ENCODE results near the gene TACC3.
A peak's percentile ranks its signal among the peaks of the same experiment; 100 is the strongest.

TACC3 gene

DNA sequence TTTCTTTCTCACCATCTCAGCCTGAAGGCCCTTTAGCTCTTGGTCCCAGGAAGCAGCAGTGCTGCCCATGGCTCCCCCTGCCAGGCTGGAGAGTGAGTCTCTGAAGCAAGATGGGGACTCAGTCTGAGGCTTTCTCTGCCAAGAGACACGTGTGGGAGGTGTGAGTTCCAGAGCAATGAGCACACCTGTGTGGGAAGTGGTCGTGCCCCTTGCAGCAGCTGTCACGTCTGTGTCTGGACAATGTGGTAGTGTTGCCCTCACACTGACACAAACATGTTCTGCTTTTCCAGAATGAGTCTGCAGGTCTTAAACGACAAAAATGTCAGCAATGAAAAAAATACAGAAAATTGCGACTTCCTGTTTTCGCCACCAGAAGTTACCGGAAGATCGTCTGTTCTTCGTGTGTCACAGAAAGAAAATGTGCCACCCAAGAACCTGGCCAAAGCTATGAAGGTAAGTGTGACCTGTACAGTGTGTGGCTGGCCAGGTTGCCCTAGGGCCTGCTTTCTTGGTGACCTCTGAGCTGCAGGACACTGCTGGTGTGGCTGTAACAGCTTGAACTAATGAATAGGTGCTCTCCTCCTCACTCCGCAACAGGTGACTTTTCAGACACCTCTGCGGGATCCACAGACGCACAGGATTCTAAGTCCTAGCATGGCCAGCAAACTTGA lies 1.9 kb downstream of the TACC3 start:
- peak in 1 of 2 donors; percentile 14 for DNase-seq (ENCODE audit: low read depth in 2 of 2)

DNA sequence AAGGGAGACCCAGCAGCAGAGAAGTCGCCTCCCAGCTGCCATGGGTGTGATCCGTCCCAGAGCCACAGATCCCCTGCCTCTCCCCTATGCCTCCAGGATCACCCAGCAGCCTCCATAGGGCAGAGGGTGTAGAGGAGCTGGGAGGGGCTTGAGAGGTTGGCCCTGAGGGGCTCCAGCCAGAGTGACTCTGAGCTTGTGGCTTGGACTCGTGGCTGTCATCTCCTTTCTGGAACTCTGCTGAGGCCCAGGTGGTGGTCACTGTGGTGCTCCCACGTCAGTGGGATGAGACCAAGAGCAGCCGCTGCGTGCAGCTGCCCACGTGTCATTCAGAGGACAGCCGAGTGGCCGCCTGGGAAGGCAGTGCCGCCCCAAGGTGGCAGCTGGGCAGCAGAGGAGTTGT lies 4.2 kb downstream of the TACC3 start:
- no peak for DNase-seq (ENCODE audit: low read depth in 2 of 2)

DNA sequence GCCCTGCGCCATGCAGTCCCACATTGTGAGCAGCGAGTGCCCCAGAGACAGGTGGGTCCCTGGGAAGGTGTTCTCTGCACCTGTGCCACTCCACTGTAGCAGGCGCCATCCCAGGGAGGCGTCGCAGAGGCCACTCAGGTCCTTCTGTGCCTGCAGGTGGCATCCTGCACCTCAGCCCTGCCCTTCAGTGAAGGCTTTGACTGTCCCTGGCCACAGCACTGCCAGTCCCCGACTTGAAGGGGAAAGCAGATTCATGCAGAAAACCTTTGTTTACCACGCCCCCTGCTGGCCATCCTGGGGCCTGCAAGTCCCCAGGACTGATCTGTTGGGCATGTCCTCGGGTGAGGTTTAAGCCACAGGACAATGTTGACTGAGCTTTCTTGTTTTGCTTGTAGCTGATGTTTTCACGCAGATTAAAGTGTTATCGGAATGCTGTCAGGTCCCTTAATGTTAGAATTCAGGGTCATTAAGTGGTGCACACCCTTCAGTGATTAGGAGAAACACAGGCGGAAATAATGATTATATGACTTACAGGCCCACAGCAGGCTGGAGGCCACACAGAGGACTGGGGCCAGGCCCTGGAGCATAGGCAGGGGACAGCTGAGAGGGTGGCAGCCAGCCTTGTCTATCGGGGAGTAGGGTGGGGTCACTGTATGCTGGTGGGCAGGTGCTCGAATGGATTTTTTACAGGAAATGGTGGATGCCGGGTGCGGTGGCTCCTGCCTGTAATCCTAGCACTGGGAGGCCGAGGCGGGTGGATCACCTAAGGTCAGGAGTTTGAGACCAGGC lies 5.0 kb downstream of the TACC3 start:
- DNase-seq (ENCODE audit: low read depth in 2 of 2), result peak; percentile 76 to 91

DNA sequence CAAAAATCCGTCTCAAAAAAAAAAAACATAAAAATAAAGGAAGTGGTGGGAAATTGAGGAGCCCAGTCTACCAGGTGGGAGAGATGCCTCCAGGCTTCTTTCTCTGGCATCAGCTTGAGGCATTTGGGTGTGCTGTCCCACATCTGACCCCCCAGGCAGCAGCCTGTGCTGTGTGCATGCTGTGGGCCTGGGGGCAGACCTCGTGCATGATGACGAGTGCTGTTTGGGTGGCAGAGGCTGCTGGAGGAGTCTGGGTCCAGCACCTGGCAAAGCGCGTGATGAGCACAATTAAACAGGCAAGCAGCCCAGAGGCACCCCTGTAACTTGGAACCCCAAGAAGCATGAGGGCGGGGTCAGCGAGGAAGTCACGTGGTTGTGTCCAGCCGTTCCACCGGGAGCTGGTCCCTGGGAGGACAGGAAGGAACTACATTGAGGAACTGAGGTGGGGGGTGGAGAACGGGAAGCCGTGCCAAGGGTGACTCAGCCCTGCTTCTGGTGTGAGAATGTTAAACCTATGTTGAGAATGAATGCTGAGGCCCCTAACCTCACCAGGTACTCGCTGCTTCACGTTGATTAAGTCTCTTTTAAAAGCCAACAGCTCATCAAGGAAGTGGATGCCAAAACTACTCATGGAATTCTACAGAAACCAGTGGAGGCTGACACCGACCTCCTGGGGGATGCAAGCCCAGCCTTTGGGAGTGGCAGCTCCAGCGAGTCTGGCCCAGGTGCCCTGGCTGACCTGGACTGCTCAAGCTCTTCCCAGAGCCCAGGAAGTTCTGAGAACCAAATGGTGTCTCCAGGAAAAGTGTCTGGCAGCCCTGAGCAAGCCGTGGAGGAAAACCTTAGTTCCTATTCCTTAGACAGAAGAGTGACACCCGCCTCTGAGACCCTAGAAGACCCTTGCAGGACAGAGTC lies 6.1 kb downstream of the TACC3 start:
- DNase-seq (ENCODE audit: low read depth in 2 of 2), result no peak

DNA sequence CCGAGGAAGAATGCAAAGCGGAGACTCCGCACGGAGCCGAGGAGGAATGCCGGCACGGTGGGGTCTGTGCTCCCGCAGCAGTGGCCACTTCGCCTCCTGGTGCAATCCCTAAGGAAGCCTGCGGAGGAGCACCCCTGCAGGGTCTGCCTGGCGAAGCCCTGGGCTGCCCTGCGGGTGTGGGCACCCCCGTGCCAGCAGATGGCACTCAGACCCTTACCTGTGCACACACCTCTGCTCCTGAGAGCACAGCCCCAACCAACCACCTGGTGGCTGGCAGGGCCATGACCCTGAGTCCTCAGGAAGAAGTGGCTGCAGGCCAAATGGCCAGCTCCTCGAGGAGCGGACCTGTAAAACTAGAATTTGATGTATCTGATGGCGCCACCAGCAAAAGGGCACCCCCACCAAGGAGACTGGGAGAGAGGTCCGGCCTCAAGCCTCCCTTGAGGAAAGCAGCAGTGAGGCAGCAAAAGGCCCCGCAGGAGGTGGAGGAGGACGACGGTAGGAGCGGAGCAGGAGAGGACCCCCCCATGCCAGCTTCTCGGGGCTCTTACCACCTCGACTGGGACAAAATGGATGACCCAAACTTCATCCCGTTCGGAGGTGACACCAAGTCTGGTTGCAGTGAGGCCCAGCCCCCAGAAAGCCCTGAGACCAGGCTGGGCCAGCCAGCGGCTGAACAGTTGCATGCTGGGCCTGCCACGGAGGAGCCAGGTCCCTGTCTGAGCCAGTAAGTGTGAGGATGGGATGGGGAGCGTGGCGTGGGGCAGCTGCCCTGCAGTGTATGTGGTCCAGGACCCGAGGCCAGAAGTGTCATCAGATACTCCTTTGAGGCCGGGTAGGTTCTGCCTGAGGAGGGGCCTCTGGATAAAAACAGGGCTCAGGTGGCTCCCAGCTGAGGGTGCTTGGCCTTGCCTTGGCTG lies 7.0 kb downstream of the TACC3 start:
- no peak for DNase-seq (ENCODE audit: low read depth in 2 of 2)

DNA sequence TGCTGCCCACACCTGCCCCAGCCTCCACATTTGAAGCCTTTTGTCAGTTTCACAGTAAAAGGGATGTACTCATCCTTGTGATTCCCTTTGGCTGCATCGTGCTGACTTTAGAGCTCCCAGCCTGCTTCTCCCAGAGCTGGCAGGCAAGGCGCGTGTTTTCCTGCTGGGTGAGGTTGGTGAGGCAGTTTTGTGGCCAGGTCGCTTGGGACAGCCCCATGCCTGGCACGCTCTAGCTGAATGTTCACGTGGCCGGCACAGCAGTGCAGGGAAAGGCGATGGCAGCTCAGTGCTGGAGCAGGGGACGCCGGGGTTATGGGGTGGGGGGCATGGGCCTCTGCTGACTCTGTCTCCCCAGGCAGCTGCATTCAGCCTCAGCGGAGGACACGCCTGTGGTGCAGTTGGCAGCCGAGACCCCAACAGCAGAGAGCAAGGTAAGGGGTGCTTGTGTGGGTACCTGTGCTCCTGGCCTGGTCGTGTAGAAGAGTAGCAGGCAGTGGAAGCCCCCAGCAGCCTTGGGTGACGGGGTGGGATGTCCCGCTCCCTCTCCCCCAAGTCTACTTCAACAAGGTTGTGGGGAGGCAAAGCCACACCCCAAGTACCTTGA lies 9.3 kb downstream of the TACC3 start:
- no peak for DNase-seq (ENCODE audit: low read depth in 2 of 2)

DNA sequence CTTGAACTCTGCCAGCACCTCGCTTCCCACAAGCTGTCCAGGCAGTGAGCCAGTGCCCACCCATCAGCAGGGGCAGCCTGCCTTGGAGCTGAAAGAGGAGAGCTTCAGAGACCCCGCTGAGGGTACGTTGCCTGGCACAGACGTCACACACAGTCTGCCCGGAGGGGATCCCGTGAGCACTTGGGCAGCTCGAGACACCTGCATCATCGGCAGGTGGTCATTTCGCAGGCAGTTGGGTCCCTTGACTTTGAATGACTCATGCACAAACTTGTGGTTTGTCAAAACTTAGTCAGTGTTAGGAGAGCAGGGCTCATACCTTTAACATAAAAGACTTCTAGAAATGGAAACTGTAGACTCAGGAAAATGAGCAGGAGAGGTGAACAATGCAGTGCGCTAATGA lies 9.9 kb downstream of the TACC3 start:
- no peak for DNase-seq (ENCODE audit: low read depth in 2 of 2)

DNA sequence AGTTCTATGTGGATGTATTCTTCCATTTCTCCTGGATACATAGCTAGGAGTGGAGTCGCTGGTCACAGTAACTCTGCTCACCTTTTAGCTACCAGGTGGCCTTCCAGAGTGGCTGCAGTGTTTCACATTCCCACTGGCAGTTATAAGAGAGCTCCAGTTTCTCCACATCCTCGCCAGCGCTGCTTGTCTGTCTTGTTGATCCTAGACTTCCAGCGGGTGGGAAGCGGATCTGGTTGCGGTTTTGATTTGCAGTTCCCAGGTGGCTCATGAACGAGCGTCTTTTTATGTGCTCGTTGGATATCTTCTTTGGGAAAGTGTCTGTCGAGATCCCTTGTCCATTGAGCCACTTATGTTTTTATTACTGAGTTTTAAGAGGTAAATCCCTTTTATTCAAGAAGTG lies 11.6 kb downstream of the TACC3 start:
- DNase-seq (ENCODE audit: low read depth in 2 of 2), result no peak

DNA sequence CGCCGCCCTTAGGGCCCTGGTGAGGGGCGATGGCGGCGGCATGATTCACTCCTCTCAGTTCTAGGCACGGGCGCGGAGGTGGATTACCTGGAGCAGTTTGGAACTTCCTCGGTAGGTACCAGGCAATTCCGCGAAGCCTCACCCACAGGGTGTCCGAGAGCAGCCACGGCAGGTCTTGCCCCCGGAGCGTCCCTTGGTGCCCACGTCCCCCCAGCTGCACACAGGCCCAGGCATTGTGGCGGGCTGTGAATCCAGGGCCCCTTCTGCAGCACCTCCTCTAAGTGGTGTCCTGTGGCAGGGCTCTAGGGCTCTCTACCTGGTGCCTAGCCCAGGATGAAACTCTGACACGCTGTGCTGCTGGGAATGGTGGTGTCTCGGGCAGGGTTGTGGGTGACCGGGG lies 13.9 kb downstream of the TACC3 start:
- no peak for DNase-seq (ENCODE audit: low read depth in 2 of 2)

DNA sequence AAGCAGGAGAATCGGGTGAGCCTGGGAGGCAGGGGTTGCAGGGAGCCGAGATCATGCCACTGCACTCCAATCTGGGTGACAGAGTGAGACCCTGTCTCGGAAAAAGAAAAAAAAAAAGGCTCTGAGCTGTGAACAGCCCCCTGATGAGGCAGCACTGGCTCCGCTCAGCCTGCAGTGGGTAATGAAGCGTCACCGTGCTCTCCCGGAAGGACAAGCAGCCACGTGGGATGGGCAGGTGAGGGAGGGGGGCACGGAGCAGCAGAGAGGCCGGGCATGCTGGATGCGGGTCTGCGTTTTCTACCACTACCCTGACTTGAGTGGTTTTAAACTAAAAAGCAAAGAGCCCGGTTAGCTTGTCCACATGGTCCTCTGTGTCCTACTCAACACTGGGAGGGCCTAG lies 15.5 kb downstream of the TACC3 start:
- no peak for DNase-seq (ENCODE audit: low read depth in 2 of 2)

DNA sequence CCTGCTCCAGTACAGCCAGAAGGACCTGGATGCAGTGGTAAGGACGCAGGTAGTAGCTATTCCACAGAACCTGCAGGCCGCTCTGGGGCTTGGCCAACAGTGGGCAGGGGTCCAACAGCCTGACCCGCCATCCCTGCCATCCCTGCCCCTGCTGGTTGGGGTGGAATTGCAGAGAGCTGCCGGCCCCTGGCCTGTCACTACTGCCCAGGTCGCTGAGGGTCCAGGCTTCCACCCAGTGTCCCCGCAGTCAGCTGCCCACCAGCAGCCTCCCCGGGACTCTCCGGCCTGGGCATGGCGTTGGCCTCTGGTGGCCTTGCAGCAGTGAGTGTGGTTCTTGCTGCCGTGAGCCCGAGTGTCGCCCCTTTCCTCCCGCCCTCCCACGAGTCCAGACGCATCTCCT lies 16.3 kb downstream of the TACC3 start:
- no peak for DNase-seq (ENCODE audit: low read depth in 2 of 2)

DNA sequence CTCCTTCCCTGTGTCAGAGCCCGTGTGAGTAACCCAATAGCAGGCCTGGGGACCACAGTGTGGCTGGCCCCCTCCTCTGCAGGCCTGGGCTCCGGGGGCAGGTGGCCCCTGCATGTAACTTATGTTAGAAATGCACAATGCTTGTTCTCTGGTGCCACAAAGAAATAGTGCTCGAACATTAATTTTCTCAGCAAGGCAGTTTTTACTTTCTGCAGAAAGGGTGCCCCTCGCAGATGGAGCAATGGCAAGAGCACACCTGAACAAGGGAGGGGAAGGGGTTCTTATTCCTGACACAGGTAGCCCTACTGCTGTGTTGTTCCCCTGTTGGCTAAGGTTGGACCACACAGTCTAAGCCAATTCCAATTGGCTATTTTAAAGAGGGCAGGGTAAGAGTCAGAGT lies 17.1 kb downstream of the TACC3 start:
- DNase-seq (ENCODE audit: low read depth in 2 of 2), result no peak

DNA sequence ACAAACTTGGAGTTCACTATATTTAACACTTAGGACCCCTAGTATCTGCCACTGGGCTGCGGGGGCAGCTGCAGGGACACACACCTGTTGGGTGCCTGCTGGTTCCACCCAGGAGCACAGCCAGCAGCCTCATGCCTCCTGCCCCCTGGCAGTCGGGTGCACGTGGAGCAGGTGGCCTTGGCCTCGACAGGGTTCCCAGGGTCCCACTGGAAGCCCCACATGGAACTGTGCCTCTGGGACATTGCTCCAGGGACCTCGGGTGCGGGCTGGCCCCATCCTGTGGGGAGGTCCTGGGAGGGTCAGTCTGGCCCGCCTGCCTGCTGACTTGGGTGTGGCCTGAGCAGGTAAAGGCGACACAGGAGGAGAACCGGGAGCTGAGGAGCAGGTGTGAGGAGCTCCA lies 18.0 kb downstream of the TACC3 start:
- DNase-seq (ENCODE audit: low read depth in 2 of 2), result no peak

DNA sequence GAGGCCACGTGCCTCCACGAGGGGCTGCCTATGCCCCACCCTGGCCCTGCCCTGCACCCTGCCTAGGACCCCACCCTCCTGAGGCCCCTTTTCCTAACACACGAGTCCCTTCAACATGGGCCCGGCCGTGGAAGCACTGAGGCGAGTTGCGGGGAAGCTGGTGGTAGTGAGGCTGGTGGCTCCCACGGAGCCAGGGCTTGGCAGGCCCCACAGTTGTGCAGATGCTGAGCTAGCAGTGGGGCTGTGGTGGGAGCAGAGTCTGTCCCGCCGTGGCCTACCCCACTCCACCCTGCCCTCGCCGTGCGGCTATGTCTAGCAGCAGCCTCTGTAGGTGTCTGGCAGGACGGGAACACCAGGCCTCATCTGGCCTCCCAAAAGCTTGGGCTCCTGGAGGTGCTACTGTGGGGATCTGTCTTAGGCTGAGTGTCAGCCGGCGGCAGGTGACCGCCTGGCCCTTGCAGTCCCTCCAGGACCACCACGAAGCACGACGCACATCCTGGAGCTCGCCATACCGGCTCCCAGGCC lies 18.8 kb downstream of the TACC3 start:
- no peak for DNase-seq (ENCODE audit: low read depth in 2 of 2)

DNA sequence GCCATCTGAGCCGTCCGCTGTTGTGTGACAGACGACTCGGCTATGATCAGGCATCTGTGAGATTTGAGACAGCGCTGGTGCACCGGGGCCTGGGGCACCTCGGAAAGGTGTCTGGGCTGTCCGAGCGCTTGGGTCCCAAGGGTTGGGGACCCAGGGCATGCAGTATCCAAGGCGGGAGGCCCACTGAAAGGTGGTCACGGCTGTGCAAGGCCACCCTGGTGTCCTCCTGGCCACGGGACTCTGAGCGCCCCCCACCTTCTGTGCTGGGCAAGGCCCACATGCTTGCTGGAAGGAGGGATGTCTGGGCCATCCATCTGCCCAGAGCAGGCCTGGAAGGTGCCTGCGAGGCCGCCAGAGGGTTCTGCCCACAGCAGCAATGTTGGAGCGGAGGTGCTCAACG lies 19.9 kb downstream of the TACC3 start:
- no peak for DNase-seq (ENCODE audit: low read depth in 2 of 2)

DNA sequence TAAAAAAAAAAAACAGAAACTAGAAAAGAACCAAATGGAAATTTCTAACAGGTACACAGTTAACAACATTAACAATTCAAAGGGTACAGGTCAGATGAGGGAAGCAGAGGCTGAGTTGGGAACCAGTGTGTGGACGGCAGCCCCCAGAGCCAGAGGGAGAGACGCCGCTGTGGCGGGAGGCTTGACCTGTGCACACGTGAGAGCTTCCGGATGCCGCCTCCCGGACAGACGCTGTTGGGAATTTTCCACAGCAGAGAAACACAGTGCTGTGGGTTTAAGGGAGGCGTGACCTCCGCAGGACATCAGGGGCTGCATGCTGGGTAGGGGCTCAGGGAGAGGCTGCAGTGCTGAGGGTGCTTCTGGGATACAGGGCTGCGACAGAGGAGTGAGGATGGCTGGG lies 22.2 kb downstream of the TACC3 start:
- DNase-seq (ENCODE audit: low read depth in 2 of 2), result no peak

DNA sequence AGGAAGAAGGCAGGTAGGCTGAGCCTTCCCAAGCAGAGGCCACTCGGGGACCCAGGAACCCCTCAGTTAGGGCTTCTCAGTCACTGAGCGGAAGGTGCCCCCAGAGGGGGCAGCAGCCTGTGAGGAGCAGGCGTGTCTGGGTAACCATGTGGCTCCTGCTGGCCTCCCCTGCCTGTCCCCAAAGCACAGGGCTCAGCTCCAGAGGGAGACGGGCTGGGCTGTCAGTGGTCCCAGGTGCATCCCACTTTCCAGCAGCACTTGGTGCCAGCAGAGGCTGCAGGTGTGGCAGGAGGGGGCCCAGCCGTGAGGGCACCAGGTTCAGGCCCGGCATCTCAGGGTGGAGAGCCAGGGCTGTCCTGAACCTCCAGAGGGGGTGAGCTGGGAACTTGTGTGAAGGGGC lies 22.7 kb downstream of the TACC3 start:
- DNase-seq (ENCODE audit: low read depth in 2 of 2), result no peak

DNA sequence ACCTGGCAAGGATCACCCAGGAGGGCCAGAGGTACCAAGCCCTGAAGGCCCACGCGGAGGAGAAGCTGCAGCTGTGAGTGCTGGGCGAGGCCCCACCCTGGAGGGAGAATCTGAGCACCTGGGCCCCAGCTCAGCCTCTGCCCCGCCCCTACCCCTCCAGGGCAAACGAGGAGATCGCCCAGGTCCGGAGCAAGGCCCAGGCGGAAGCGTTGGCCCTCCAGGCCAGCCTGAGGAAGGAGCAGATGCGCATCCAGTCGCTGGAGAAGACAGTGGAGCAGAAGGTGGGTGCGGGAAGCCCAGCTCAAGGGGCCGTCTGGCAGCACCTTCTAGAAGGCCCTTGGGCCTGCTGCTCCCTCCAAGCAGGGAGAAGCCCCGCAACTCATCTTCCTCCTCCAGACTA lies 23.2 kb downstream of the TACC3 start:
- DNase-seq (ENCODE audit: low read depth in 2 of 2), result no peak

DNA sequence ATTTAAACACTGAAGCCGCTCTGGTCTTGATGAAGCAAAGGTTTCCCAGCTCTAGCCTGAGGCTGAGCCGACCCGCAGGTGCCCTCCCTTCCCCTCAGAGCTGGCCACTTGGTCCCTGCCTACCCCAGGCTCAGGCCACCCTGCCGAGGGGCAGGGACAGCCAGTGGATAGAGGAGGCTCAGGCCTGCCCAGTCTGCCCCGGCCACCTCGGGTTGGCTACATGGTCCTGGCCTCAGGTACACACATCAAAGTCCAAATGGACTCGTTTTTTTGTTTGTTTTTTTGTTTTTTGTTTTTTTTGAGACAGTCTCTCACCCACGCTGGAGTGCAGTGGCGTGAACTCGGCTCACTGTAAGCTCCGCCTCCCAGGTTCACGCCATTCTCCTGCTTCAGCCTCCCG lies 23.8 kb downstream of the TACC3 start:
- no peak for DNase-seq (ENCODE audit: low read depth in 2 of 2)

DNA sequence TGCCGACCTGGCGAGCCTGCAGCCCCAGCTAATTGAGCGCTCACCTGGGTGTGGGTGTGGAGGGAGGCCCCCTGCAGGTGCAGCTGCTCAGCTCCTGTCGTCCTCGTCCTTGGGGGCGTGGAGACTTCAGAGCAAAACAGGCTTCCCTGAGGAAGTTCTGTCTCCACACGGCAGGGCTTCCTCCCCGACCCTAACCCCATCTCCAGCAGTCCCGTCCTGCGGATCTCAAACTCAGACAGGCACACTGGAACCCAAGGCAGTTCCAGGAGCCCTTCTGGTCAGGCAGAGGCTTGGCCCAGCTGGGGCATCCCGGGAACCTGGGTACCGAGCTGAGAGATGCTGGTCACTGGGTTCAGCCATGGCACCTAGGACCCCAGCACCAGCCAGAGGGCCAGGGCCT lies 24.4 kb downstream of the TACC3 start:
- no peak for DNase-seq (ENCODE audit: low read depth in 2 of 2)

DNA sequence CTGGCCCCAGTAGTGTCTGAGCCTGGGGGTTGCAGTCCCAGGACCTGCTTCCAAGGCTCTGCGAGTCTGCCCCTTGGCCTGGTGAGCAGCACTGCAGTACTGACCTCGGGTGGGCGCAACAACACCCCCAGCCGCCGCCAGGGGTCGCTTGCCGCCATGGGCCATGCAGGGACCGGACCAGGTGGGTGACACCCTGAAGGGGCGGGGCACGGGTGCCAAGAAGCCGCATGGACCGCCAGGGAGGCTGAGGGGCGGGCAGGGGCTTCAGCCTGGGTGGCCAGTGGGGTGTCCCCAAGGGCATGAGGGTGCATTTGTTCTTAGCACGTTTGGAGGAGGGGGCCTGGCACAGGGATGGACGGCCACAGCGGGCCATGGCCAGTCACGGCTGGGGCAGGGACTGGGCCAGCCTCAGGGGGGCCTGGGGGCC lies 25.0 kb downstream of the TACC3 start:
- peak; percentile 44 to 57 for DNase-seq (ENCODE audit: low read depth in 2 of 2)
